ENCODE data around the gene CDKN2B-AS1.

GRCh38 chr9:22065431-22066200 is 71.0 kb downstream of the CDKN2B-AS1 start:
- TF ChIP-seq CTCF (IDR thresholded peaks at IDR 0.05; ENCODE audit: poor library complexity, severe bottlenecking) (no peak), EZH2 (IDR thresholded peaks at IDR 0.05; ENCODE audit: borderline replicate concordance, insufficient read depth, low read length, poor library complexity, severe bottlenecking) (no peak), REST (IDR thresholded peaks at IDR 0.05; ENCODE audit: borderline replicate concordance) (no peak), RAD21 (conservative IDR thresholded peaks at IDR 0.05) (no peak), EP300 (conservative IDR thresholded peaks at IDR 0.05; ENCODE audit: poor library complexity, severe bottlenecking) (no peak), POLR2AphosphoS5 (IDR thresholded peaks at IDR 0.05) (no peak), TAF1 (IDR thresholded peaks at IDR 0.05; ENCODE audit: low read depth) (no peak)

All from neural cell (in vitro differentiated cells).